ENCODE measurements around the gene GRHL1. TPM values are rescaled to one million over a fixed set of nuclear protein-coding genes. Genes with fewer than 3 reads are reported as not detected.

The GRHL1 gene
- total and polyA plus RNA-seq, 9 of the 15 experiments (the other 6 are each of a cell fraction or from before 2014, with no cell fraction given): 1.7 to 6.1 (median 4.7) TPM

DNA sequence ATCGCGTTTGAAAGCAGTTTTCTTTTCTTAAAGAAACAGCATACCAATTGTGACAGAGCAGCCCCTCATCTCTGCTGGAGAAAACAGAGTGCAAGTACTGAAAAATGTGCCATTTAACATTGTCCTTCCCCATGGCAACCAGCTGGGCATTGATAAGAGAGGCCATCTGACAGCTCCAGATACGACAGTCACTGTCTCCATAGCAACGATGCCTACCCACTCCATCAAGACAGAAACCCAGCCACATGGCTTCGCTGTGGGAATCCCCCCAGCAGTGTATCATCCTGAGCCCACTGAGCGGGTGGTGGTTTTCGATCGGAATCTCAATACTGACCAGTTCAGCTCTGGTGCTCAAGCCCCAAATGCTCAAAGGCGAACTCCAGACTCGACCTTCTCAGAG lies 9.5 kb downstream of the GRHL1 start:
- Histone ChIP-seq H3K9me1 (ENCODE audit: control insufficient read depth, insufficient read depth, low read length) (no peaks in the 10 kb centered on the region), H3K27me3 (ENCODE audit: control insufficient read depth in 2 of 2, insufficient read depth in 2 of 2, low read length in 2 of 2) (no peaks in the 10 kb centered on the region), H3K9ac (ENCODE audit: insufficient read depth in 1 of 2, low read depth in 2 of 2, low read length in 2 of 2) (no peak overlapping the region), H3K4me2 (ENCODE audit: insufficient read depth, low read length) (no peak overlapping the region), H3K4me3 (no peak overlapping the region), H3K36me3 (ENCODE audit: control insufficient read depth, insufficient read depth, low read length) (peaks cover 26% of the 10 kb centered on the region; the same call in 2 of the 3 replicates), H4K20me1 (replicated peaks; ENCODE audit: control insufficient read depth, insufficient read depth, low read length) (no peaks in the 10 kb centered on the region), H3K79me2 (ENCODE audit: control insufficient read depth, insufficient read depth, low read length) (no peaks in the 10 kb centered on the region), H3K4me1 (replicated peaks in 1 of 2; ENCODE audit: control insufficient read depth in 2 of 2, insufficient read depth in 2 of 2, low read length in 2 of 2) (no peaks in the 10 kb centered on the region; a peak in 2 of 5 replicates), H3K9me3 (replicated peaks; ENCODE audit: control insufficient read depth, insufficient read depth, low read depth, low read length) (no peaks in the 10 kb centered on the region), H3K27ac (ENCODE audit: extremely low read depth, low read depth, low read length) (no peak overlapping the region), H2AFZ (ENCODE audit: low read depth, low read length) (no peak overlapping the region)
- POLR2A ChIA-PET: interaction anchor here (0.7 to 1.5 kb wide), 5 partner anchors 9 to 141 kb away, joined by 3 read pairs; no protein-coding TSS in a partner anchor
- 57% methylated on average over 9 of the region's 10 CpGs for WGBS (ENCODE audit: insufficient coverage, low coverage, missing lambda C conversion rate)
- TF ChIP-seq, protein P1, sequence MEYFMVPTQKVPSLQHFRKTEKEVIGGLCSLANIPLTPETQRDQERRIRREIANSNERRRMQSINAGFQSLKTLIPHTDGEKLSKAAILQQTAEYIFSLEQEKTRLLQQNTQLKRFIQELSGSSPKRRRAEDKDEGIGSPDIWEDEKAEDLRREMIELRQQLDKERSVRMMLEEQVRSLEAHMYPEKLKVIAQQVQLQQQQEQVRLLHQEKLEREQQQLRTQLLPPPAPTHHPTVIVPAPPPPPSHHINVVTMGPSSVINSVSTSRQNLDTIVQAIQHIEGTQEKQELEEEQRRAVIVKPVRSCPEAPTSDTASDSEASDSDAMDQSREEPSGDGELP (CRISPR knock-in tag; IDR thresholded peaks at IDR 0.05; ENCODE audit: borderline replicate concordance): peak; percentile 48; the same call in 1 of the 2 replicates
- TF ChIP-seq MXI1 (IDR thresholded peaks at IDR 0.05; ENCODE audit: low read depth, low read length) (0 out of 2 replicates have a peak, but pooled peaks have one; percentile 27), CBFA2T3 (IDR thresholded peaks at IDR 0.05) (peak; percentile 42), TCF3 (CRISPR knock-in tag; IDR thresholded peaks at IDR 0.05) (0 out of 2 replicates have a peak, but pooled peaks have one; percentile 22), RFX1 (IDR thresholded peaks at IDR 0.05) (peak; percentile 87), KLF10 (CRISPR knock-in tag; IDR thresholded peaks at IDR 0.05) (no peak)
- TF ChIP-seq, protein P2, sequence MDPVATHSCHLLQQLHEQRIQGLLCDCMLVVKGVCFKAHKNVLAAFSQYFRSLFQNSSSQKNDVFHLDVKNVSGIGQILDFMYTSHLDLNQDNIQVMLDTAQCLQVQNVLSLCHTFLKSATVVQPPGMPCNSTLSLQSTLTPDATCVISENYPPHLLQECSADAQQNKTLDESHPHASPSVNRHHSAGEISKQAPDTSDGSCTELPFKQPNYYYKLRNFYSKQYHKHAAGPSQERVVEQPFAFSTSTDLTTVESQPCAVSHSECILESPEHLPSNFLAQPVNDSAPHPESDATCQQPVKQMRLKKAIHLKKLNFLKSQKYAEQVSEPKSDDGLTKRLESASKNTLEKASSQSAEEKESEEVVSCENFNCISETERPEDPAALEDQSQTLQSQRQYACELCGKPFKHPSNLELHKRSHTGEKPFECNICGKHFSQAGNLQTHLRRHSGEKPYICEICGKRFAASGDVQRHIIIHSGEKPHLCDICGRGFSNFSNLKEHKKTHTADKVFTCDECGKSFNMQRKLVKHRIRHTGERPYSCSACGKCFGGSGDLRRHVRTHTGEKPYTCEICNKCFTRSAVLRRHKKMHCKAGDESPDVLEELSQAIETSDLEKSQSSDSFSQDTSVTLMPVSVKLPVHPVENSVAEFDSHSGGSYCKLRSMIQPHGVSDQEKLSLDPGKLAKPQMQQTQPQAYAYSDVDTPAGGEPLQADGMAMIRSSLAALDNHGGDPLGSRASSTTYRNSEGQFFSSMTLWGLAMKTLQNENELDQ (CRISPR knock-in tag; IDR thresholded peaks at IDR 0.05; ENCODE audit: borderline replicate concordance): no peak
- TF ChIP-seq, protein P3, sequence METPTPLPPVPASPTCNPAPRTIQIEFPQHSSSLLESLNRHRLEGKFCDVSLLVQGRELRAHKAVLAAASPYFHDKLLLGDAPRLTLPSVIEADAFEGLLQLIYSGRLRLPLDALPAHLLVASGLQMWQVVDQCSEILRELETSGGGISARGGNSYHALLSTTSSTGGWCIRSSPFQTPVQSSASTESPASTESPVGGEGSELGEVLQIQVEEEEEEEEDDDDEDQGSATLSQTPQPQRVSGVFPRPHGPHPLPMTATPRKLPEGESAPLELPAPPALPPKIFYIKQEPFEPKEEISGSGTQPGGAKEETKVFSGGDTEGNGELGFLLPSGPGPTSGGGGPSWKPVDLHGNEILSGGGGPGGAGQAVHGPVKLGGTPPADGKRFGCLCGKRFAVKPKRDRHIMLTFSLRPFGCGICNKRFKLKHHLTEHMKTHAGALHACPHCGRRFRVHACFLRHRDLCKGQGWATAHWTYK (CRISPR knock-in tag; IDR thresholded peaks at IDR 0.05): no peak
- ATAC-seq (no peak), FAIRE-seq (no peak), DNase-seq (ENCODE audit: extremely low read depth in 1 of 4, low spot score in 3 of 4) (peak in 3 of 4 experiments; percentile 22 to 59 (median 52))
- intact Hi-C loops (cut with micrococcal nuclease) (no loop called here), in situ Hi-C loops (cut with MboI) (no loop called here)
- BruUV-seq (replicated peaks): no TSS peak
- CTCF ChIA-PET (ENCODE audit: low intra/inter-chr PET ratio): no interaction called here

All from K562 (cell line).